Measurements from ENCODE around the gene VTI1A.

GRCh38 chr10:112640638-112641037, 193.6 kb downstream of the VTI1A start:
- no peak for TF ChIP-seq POLR2AphosphoS5 (IDR thresholded peaks at IDR 0.05; ENCODE audit: low read depth, low read length)
- no peak for TF ChIP-seq REST (IDR thresholded peaks at IDR 0.05; ENCODE audit: borderline replicate concordance in 1 of 2, low read depth in 1 of 2, low read length in 2 of 2)
- TF ChIP-seq ASH2L (IDR thresholded peaks at IDR 0.05; ENCODE audit: insufficient read length, low read depth, low read length), result no peak
- TF ChIP-seq ATAD3A (CRISPR knock-in tag; IDR thresholded peaks at IDR 0.05), result no peak
- TF ChIP-seq ZNF766 (CRISPR knock-in tag; IDR thresholded peaks at IDR 0.05; ENCODE audit: borderline replicate concordance), result no peak
- TF ChIP-seq YY1 (IDR thresholded peaks at IDR 0.05; ENCODE audit: insufficient read depth, insufficient replicate concordance, low read depth, low read length), result no peak
- no peak for TF ChIP-seq ARNT2 (CRISPR knock-in tag; IDR thresholded peaks at IDR 0.05; ENCODE audit: low read depth)
- TF ChIP-seq CTCF (CRISPR knock-in tag; IDR thresholded peaks at IDR 0.05), result no peak
- no peak for TF ChIP-seq SP1 (IDR thresholded peaks at IDR 0.05)
- TF ChIP-seq SP1 (CRISPR knock-in tag; IDR thresholded peaks at IDR 0.05), result no peak
- no peak for TF ChIP-seq TFAP4 (IDR thresholded peaks at IDR 0.05; ENCODE audit: borderline replicate concordance, low read depth)
- TF ChIP-seq IRF9 (CRISPR knock-in tag; IDR thresholded peaks at IDR 0.05; ENCODE audit: borderline replicate concordance), result no peak

Measured in HepG2 (cell line).